C4-2B (cell line): ENCODE measurements around the gene PTOV1.

Experiments
- ZFX ChIP-seq: fragments of 450-650 bp; IDR thresholded peaks from 2 replicates; pipeline ENCODE4 v1.6.1; 2017
- TF ChIP-seq, protein P1 (sequence below): fragments of 450-650 bp; conservative IDR thresholded peaks from 2 replicates; pipeline ENCODE4 v1.5.1; 2017; ENCODE audit warnings: mild to moderate bottlenecking

DNA sequence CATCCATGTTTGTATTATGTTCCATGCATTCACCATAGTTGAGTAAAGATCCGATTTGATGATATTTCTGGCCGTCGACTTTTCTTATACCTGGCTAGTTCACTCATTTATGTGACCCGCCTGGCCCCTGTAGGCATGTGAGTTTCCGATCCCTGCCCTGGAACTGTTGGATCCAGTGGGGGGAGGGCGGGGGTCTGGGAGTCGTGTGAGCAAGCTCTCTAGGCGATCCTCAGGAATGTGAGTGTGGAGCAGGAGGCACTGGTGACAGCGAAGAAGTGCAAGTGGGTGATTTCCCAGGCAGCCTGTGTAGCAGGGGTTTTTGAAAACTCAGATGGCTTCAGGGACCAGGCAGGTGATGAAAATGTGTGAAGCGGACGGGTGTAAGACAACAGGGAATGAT, 10.6 kb upstream of the PTOV1 start:
- TF ChIP-seq, protein P1, sequence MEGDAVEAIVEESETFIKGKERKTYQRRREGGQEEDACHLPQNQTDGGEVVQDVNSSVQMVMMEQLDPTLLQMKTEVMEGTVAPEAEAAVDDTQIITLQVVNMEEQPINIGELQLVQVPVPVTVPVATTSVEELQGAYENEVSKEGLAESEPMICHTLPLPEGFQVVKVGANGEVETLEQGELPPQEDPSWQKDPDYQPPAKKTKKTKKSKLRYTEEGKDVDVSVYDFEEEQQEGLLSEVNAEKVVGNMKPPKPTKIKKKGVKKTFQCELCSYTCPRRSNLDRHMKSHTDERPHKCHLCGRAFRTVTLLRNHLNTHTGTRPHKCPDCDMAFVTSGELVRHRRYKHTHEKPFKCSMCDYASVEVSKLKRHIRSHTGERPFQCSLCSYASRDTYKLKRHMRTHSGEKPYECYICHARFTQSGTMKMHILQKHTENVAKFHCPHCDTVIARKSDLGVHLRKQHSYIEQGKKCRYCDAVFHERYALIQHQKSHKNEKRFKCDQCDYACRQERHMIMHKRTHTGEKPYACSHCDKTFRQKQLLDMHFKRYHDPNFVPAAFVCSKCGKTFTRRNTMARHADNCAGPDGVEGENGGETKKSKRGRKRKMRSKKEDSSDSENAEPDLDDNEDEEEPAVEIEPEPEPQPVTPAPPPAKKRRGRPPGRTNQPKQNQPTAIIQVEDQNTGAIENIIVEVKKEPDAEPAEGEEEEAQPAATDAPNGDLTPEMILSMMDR = no peak
- no peak for TF ChIP-seq ZFX
